GM12875 (cell line): ENCODE data around the gene PAPOLB.

Experiments used
- H3K4me3 ChIP-seq: one replicate; pipeline ENCODE4 v1.5.1; 2011; ENCODE audit warnings: low read depth, low read length, control low read depth
- TF ChIP-seq, protein P1 (sequence below): IDR thresholded peaks from 2 replicates; pipeline ENCODE4 v1.5.1; 2011; ENCODE audit warnings: low read depth, mild to moderate bottlenecking, control low read depth, inconsistent platforms, low read length, moderate library complexity, borderline replicate concordance; ENCODE audit not compliant: insufficient read depth

PAPOLB gene

DNA sequence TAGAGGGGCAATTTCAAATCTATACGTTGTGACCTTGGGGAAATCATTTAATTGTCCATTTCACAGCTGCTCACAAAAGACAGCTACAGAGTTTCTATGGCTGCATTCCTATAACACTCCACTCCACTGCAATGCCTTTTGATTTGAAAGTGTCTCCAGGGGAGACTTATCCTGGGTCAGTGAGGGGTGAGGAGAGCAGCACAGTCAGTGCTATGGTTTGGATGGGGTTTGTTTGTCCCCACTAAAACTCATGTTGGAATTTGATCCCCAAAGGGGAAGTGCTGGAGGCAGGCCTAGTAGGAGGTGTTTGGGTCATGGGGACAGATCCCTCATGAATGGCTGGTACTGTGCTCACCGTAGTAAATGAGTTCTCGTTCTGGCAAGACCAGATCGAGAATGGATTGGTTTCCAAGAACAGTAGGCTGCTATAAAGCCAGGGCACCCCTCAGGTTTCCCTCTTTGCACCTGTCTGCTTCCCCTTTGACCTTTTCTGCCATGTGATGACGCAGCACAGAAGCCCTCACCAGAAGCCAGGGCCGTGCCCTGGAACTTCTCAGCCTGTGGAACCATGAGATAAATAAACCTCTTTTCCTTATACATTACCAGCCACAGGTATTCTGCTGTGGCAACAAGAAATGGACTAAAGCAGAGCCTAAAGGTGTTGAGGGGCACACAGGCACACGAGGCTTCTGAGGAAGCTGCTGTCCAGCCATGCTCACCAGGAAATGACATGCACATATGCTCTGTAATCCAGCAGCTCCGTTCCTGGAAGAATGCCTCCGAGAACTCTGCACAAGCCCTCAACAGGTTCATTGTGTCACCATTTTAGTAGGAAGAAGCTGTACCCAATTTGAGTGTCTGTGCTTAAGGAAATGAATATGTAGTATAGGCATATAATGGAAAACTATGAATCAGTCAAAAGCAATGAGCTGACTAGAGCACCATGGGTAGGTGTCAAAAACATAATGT lies 5.0 kb upstream of the PAPOLB start:
- TF ChIP-seq, protein P1, sequence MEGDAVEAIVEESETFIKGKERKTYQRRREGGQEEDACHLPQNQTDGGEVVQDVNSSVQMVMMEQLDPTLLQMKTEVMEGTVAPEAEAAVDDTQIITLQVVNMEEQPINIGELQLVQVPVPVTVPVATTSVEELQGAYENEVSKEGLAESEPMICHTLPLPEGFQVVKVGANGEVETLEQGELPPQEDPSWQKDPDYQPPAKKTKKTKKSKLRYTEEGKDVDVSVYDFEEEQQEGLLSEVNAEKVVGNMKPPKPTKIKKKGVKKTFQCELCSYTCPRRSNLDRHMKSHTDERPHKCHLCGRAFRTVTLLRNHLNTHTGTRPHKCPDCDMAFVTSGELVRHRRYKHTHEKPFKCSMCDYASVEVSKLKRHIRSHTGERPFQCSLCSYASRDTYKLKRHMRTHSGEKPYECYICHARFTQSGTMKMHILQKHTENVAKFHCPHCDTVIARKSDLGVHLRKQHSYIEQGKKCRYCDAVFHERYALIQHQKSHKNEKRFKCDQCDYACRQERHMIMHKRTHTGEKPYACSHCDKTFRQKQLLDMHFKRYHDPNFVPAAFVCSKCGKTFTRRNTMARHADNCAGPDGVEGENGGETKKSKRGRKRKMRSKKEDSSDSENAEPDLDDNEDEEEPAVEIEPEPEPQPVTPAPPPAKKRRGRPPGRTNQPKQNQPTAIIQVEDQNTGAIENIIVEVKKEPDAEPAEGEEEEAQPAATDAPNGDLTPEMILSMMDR, result no peak
- H3K4me3 ChIP-seq, result no peak overlapping the region

DNA sequence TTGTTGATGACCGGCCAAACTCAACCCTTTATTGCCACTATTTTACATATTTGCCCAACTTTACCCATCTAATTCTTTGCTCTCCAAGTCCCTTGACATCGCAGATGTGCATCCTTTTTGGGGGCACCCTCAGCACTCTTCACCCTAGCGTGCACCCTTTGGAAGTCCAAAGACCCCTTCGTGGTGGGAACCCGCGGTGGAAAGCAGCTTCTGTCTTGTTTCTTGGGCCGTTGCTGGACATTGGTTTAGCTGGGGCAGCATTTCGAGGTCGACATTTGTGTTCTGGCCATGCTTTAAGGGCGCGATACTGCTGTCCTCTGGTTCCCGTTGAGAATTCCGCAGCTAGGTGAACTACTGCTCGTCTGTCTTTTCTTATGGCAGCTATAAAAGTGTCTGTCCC lies 326 bp upstream of the PAPOLB start:
- TF ChIP-seq, protein P1, result no peak
- H3K4me3 ChIP-seq, result no peak overlapping the region

DNA sequence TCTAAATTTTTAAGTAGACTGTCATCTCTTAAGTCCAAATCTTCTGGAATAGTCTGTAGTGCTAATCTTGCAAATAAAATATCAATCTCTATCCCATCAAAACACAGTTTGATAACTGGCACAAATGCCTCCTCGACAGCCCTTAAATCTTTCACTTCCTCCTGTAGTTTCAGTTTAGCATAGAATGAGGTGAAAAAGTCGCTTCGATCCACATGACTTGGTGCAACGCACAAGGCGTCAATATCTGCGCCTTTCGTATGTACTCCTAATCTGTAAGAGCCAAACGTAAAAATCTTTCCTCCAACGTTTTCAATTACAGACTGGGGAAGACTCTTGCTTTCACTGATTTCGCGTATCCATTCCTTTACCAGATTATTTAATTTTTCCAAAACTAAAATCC lies 603 bp downstream of the PAPOLB start:
- no peak overlapping the region for H3K4me3 ChIP-seq
- TF ChIP-seq, protein P1, result no peak

DNA sequence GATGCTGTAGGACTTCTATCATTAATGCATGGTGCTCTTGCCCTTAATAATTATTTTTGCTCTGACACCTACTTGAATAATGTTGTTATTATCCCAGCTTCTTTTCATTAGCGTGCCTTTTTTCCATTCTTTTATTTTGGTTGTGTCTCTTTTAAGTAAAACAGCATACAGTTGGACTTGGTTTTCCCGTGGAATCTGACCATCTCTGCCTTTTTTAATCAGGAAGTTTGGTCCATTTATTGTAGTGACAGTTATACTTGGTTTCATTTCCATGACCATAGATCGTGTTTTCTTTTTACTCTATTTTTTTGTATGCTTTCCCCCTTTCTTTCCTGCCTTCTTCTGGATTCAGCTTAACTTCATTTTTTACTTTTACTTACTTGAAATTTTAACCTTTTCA lies 4.6 kb downstream of the PAPOLB start:
- TF ChIP-seq, protein P1, result no peak
- no peak overlapping the region for H3K4me3 ChIP-seq

DNA sequence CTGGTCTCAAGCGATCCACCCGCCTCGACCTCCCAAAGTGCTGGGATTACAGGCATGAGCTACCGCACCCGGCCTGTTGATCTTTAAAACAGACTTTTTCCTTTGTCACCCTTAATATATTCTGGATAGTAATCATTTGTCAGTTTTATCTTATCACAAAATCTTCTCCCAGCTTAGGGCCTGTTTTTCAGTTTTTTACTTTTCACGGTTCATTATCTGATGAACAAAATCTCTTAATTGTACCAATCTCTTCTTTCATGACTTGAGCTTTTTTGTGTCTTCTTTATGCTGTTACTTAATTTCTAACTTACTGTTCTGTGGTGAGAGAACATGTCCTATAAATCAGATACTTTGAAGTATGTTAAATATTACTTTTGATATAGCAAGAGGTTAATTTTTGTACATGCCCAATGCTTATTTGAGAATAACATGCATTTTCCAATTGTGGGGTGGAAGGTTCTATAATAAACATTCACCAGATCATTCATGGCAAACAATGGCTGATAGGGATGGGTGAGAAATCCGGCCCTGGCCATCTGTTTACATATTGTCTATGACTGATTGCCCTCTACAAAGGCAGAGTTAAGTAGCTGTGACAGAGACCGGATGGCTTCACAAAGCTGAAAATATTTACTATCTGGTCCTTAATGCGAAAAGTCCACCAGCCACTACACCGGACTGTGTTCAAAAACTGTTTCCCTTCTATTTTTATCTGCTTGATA lies 5.3 kb downstream of the PAPOLB start:
- TF ChIP-seq, protein P1, result no peak
- no peak overlapping the region for H3K4me3 ChIP-seq

DNA sequence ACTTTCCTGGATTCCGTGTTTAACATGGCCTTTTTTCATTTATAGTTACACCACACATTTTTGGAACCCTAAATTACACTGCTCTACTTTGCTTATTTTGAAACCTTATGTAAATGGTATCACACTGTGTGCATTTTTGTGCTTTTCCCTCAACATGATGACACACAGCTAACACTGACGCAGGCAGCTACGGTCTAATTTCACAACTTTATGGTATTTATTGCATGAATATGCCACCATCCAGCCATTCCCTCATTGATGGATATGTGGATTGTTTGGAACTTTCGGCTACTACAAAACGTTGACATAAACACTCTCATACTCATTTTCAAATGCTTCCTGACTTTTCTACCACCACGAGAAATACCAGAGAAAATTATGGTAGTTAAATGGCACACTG lies 6.9 kb downstream of the PAPOLB start:
- no peak overlapping the region for H3K4me3 ChIP-seq
- TF ChIP-seq, protein P1, result no peak
